NOMO-1 treated with DMSO at 0.1 percent for 48 hours (cell line): ENCODE data around the gene NOL4L.

ENCODE experiments used
- DNase-seq: peaks from one replicate; lab custom pipeline; 2025; ENCODE audit not compliant: unreplicated experiment; lab: John Stamatoyannopoulos, UW

NOL4L gene

DNA sequence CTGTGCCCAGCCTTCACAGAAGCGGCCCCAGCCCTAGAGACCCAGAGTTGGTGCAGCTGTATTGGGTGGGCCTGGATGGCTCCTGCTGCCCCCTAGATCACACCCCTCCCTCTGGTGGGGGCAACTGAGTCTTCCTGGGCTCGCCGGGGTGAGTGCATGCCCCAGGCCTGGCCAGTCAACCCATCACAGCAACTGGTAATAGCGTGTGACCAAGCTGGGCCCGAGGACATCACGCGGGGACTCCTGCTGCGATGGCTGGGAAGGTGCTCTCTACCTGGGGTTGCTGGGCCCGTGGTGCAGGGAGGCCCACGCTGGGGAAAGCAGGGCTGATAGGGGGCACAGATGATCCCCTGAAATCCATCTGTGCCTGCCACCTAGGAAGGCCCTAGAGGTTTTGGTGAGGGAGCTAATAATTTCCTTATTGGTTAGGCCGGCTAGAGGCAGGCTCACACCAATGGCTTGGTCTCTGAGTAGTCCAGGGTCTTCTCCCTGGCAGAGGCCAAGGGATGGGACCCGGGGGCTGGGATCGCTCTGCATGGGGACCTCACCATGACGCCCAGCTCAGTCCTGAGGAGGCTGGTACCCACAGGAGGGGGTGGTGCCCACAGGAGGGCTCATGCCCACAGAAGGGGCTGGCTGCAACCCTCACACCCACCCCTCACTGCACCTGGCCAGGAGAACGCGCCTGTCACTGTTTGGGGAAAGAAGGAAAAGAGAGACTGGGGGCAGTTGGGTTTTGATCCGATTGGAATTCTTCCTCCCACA, 123.1 kb downstream of the NOL4L start:
- no peak for DNase-seq

- DNase-seq, result no peak
Measured at GRCh38 chr20:32460683-32461320, 124.3 kb downstream of the NOL4L start.

GRCh38 chr20:32460231-32460630, 124.9 kb downstream of the NOL4L start:
- DNase-seq, result no peak

- DNase-seq, result no peak
Measured at GRCh38 chr20:32458837-32459220, 126.3 kb downstream of the NOL4L start.

GRCh38 chr20:32458061-32458836, 126.9 kb downstream of the NOL4L start:
- no peak for DNase-seq

GRCh38 chr20:32457479-32457986, 127.6 kb downstream of the NOL4L start:
- no peak for DNase-seq

GRCh38 chr20:32456869-32457478, 128.2 kb downstream of the NOL4L start:
- DNase-seq, result no peak

- no peak for DNase-seq
Measured at GRCh38 chr20:32455901-32456701, 129.0 kb downstream of the NOL4L start.

DNA sequence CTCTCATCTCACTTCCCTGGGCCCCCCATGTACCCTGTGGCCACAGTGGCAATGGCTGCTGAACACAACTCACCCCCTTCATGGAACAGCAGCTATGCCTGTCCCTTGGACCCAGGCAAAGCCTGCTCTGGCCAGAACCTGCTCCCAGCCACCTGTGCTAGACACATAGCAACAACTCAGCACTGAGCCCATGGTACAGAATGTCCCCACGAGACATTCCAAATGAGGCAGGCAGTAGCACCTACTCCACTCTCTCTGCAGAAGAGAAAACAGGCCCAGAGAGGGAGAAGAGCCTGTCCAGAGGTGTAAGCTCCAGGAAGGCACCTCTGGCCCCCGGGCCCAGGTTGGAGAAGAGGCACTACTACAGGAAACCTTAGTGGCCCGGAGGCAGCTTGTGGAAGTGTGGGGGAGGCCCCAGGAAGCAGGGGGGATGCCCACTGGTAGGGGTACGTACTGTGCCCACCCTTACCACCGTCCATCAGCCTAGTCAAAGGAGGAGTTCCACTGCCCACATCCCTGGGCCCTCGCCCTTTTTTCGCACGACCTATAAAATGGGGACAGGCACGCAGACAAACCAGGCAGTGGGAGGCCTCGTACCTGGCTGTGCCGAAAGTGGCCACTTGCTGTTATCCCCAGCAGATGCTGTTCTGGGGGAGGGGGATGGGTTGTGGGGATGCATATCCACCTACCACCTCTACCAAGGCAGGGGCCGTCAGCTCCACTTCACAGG, 129.8 kb downstream of the NOL4L start:
- DNase-seq, result no peak

GRCh38 chr20:32454164-32455145, 130.7 kb downstream of the NOL4L start:
- DNase-seq, result no peak

DNA sequence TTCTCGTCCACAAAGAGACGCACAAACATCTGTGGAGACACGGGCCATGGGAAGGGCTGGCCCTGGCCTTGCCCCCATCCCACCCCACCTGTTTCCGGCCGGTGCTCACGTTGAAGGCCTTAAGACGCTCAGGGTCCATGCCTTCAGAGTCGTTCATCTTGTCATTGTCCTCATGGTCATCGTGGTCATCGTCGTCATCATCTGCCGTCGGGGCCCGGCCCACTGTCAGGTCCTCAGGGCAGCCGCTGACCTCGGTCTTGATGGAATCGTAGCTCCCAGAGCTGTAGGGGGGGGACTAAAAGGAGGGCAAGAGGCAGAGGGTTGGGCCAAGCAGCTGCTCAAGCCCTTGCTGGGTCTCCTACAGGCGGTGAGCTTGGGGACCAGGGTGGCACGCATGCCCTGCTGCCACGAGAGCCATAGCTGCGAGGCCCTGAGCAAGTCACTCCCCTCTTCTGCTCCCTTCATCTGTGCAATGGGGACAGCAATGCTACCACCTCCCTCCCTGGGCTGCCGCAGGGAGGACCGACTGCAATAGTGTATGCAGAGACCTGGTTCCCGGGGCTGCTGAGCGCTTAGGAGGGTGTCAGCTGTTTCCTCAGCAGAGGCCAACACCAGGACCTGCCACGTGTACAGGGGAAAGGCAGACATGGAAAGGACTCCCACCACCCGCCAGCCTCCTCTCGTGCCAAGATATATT, 131.5 kb downstream of the NOL4L start:
- no peak for DNase-seq

DNA sequence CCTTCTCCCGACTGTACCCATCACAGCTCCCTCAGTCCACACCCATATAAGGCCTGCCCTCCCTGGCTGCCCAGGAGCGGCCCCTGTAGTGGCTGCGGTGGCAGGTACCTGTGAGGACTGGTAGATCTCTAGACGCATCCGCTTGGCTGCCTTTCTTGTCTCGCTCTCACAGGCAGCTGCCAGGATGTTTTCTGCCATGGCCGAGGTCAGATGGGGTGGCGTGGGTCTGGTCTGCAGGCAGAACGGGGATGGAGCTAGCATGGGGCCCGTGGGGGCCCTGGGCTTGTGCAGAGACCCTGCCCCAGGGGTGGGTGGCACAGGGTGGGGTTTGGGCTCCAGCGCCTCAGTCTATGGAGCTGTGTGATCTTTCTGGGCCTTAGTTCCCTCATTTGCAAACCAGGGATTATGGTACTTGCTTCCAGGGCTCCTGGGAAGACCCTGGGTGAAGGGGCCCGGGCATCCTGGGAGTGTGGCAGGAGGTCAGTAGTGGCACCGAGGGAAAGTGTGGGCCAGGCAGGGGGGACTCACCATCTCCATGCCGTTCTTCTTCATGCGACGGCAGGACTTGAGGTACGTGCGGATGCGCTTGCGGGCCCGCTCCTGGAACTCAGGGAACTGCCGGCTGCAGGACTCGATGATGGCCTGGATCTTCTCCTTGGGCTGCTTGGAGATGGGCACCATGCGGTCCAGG, 132.2 kb downstream of the NOL4L start:
- DNase-seq, result no peak

DNA sequence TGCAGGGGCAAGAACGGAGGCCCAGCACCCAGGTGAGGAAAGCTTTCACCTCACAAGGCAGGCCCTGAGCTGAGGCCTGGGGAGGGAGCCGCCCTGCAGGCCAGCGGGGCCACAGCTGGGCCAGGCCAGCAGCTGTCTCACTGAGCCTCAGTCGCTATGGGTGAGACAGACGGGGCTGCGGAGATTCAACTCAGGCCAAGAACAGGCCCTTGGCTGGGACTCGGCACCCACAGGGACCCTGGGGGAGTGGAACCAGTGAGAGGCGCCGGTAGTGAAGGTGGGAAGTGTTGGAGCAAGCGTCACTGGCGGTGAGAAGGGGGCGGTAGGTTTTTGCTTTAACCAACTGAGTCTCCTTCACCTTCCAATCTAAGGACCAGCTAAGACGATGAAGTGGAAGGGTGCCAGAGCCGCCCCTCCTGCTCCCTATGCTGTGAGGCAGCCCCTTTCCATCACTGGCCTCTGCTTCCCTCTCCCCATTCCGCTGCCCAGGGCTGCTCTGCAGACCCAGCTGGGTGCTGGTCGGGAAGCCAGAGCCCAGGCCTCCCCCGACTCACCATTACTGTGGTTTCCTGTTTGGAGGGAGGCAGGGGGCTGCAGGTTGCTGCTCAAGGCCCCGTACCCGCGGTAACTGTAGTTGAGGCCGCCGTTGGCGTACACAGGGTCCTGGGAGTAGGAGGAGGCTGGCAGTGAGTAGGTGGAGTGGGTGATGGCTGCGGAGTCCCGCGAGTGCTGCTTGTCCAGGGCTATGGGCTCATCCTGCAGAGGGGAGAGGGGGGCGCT, 133.3 kb downstream of the NOL4L start:
- no peak for DNase-seq

DNA sequence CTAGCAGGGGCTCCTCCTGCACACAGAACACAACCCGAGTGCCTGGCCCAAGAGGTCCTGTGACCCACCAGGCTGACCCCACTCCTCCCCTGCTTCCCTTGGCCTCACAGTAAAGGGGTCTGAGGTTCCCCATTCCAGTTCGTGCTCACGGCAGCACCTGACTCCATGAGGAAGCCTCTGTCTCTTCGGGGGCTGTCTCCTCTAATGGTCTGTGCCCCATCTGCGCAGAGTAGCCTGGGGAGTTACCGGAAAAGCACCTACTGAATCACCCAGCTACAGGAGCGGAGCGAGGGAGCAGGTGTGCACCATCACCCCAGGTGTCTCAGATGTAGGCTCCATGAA, 133.8 kb downstream of the NOL4L start:
- no peak for DNase-seq

DNA sequence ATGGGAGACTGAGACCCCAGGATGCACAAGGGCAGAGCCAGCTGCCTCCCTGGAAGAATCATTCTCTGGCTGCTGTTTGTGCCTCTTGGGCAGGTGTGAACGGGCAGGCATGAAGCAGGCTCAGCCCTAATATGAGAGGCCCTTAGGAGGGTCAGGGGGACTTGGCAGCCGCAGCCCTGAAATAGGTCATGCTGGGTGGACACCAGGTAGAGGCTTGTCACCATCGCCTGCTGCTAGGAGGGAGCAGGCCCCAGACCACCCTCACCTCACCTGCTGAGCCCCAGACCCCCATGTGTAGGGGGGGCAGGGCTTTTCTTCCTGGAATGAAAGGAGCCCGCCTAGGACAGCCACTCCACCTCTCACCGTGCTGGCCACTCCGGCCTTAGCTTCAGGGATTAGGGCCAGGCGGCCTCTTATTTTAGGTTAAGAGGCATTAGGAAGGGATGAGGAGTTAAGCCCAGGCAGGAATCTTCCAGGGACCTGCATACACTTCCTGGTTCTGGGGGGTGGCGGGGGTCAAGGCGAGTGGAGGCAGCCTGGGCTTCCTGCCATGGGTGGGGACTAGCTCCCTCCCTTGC, 134.6 kb downstream of the NOL4L start:
- no peak for DNase-seq

DNA sequence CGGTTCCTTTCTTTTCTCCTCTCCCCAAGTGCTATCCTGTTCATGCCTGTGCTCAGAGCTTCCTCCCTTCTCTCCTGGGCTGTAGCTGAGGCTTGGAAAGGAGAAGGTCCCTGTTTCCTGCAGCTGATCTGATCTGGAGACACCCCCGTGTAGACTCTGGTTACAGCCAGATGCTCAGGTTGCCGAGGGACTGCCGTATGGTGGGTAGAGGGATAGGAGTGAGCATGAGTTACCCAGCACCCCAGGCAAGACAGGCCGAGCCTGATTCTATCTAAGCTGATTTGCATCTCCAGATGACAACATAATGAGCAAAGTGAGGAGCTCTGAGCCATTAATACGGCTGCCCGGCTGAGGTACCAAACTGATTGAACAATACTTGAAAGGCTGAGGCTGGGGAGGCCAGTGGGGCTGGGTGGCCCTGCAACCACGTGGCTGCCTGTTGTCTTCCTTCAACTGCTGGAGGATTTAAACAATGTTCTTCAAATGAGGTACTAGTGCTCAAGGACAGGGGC, 135.2 kb downstream of the NOL4L start:
- DNase-seq, result no peak
